GM18909 (cell line): ENCODE data around the gene SPEG.

Source experiments
- ATAC-seq: cut with Tn5 transposase; IDR thresholded peaks from one replicate; pipeline ENCODE4 v1.9.1; 2021; ENCODE audit warnings: mild to moderate bottlenecking; ENCODE audit not compliant: unreplicated experiment, poor library complexity

Gene SPEG

GRCh38 chr2:219474285-219475060, 39.8 kb downstream of the SPEG start:
- ATAC-seq = no peak

GRCh38 chr2:219475278-219475677, 40.6 kb downstream of the SPEG start:
- ATAC-seq = no peak

- ATAC-seq = peak; percentile 57
These were observed 41.3 kb downstream of the SPEG start for GRCh38 chr2:219475697-219476651.

- no peak for ATAC-seq
These were observed 42.1 kb downstream of the SPEG start for GRCh38 chr2:219476652-219477151.

GRCh38 chr2:219477179-219477578, 42.5 kb downstream of the SPEG start:
- ATAC-seq = no peak

- no peak for ATAC-seq
These were observed 43.2 kb downstream of the SPEG start for GRCh38 chr2:219477815-219478214.

GRCh38 chr2:219478916-219479315, 44.3 kb downstream of the SPEG start:
- ATAC-seq = no peak

GRCh38 chr2:219480004-219480403, 45.4 kb downstream of the SPEG start:
- no peak for ATAC-seq

- ATAC-seq = no peak
These were observed 48.2 kb downstream of the SPEG start for GRCh38 chr2:219482674-219483405.

- ATAC-seq = no peak
These were observed 49.1 kb downstream of the SPEG start for GRCh38 chr2:219483451-219484342.

GRCh38 chr2:219484343-219485200, 49.9 kb downstream of the SPEG start:
- ATAC-seq = no peak

GRCh38 chr2:219485201-219485580, 50.5 kb downstream of the SPEG start:
- ATAC-seq = no peak

- no peak for ATAC-seq
These were observed 51.8 kb downstream of the SPEG start for GRCh38 chr2:219486380-219486959.

GRCh38 chr2:219488149-219488843, 53.7 kb downstream of the SPEG start:
- no peak for ATAC-seq

GRCh38 chr2:219488844-219489194, 54.2 kb downstream of the SPEG start:
- no peak for ATAC-seq

- no peak for ATAC-seq
These were observed 54.7 kb downstream of the SPEG start for GRCh38 chr2:219489315-219489714.

GRCh38 chr2:219490186-219490585, 55.5 kb downstream of the SPEG start:
- ATAC-seq = no peak
